GM12872 (cell line): ENCODE measurements around the gene AARSD1.

ENCODE experiments used
- TF ChIP-seq, protein P1 (sequence below): IDR thresholded peaks from 3 replicates; pipeline ENCODE4 v1.5.1; 2011; ENCODE audit warnings: low read depth, mild to moderate bottlenecking, low read length, moderate library complexity; ENCODE audit not compliant: insufficient read depth

Gene AARSD1

DNA sequence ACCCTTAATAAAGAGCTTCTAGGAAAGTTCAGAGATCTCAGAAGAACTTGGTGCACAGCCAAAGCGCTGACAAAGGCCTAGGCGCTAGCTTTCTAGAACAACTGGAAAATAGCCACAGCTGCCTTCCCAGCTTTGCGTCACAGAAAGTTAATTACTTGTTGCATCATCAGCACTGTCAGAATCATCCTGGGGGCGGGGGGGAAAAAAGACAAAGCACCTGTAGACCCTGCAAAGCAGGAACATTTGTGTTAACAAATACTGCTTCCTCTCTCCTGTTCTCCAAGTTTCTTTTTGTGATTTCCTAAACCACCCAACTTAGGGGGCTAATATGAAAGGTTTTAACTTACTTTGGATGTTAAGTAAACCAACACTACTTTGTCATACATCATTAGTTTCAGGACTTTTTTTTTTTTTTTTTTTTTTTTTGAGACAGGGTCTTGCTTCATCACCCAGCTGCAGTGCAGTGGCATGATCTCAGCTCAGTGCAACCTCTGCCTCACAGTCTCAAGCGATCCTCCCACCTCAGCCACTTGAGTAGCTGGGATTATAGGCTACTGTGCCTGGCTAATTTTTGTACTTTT is 4.8 kb upstream of the AARSD1 start:
- TF ChIP-seq, protein P1, sequence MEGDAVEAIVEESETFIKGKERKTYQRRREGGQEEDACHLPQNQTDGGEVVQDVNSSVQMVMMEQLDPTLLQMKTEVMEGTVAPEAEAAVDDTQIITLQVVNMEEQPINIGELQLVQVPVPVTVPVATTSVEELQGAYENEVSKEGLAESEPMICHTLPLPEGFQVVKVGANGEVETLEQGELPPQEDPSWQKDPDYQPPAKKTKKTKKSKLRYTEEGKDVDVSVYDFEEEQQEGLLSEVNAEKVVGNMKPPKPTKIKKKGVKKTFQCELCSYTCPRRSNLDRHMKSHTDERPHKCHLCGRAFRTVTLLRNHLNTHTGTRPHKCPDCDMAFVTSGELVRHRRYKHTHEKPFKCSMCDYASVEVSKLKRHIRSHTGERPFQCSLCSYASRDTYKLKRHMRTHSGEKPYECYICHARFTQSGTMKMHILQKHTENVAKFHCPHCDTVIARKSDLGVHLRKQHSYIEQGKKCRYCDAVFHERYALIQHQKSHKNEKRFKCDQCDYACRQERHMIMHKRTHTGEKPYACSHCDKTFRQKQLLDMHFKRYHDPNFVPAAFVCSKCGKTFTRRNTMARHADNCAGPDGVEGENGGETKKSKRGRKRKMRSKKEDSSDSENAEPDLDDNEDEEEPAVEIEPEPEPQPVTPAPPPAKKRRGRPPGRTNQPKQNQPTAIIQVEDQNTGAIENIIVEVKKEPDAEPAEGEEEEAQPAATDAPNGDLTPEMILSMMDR, result no peak

DNA sequence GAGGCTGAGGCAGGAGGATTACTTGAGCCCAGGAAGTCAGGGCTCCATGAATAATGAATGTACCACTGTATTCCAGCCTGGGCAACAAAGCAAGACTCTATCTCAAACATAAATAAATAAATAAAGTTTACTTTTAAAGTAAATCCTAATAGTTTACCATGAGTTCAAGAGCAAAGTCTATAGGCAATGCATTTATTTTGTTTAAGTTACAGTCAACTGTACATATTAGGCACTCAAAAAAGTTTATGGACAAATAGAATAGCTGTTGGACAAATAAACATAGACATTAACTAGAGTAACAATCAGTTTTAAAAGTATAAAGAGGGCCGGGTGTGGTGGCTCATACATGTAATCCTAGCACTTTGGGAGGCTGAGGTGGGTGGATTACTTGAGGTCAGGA is 3.7 kb upstream of the AARSD1 start:
- TF ChIP-seq, protein P1, result no peak

DNA sequence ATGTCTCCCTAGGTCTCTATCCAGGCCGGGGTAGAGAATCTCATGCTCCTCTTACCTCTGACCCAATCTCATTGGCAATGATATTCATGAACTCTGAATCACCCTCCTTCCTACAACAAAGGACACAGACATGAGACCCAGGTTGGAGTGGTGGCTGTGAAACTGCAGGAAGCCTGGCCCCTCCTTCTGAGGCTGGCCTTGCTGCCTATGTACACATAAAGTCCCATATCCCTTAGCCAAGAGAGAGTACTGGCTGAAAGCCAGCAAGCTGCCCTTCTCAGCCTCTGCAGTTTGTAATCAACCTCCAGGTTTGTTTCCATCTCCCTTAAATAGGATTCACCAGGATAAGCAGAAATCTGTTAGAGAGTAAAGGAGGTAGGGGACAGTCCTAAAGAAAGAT is 10.6 kb downstream of the AARSD1 start:
- TF ChIP-seq, protein P1, result no peak

GRCh38 chr17:42950044-42950783 is 14.0 kb downstream of the AARSD1 start:
- TF ChIP-seq, protein P1, result no peak

DNA sequence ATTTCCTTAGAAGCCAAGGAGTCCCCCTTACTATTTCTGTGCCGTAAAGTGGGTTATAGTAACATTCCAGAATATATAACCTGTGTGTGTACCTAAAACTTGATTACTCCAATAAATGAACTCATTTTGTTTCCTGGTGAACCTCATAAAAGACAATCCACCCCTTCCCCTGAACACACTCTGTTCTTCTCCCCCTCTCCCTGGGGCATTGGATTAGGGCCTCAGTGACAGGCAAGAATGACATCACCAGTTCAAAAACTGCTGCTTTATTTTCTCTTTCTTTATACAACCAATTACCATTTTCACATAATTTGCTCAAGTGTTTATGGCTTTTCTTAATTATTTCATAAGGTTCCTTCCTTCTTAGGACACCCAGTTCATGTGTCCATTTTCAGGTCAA is 17.4 kb downstream of the AARSD1 start:
- TF ChIP-seq, protein P1, result no peak

- TF ChIP-seq, protein P1, result no peak
These were observed 20.0 kb downstream of the AARSD1 start for GRCh38 chr17:42944211-42944610.

GRCh38 chr17:42937712-42938596 is 26.3 kb downstream of the AARSD1 start:
- TF ChIP-seq, protein P1, result peak; percentile 59
